Activated naive CD4-positive, alpha-beta T cell treated with anti-CD3 and anti-CD28 coated beads, Interleukin-2, amount 10 ng/mL, durations not matched to agents 7 days and 5 days (primary cell): Measurements from ENCODE around the gene MEGF6.

ENCODE experiments used
- CTCF ChIA-PET: fragments of 350-600 bp; sonication (Branson Sonifier 250); formaldehyde crosslinking; loops from one replicate; lab custom pipeline; 2021; ENCODE audit warnings: antibody characterized with exemption; lab: Charles Lee
- DNase-seq: peaks from one replicate; pipeline ENCODE4 v3.0.0-alpha.2; 2020
- H3K27ac Mint-ChIP-seq: one replicate; pipeline ENCODE4 v1.8.0; 2021; ENCODE audit warnings: mild to moderate bottlenecking, moderate library complexity, mixed read lengths
- H3K27me3 Mint-ChIP-seq: one replicate; pipeline ENCODE4 v1.8.0; 2021; ENCODE audit warnings: mild to moderate bottlenecking, mixed read lengths
- H3K36me3 Mint-ChIP-seq: one replicate; pipeline ENCODE4 v1.8.0; 2021; ENCODE audit warnings: mixed read lengths
- H3K4me1 Mint-ChIP-seq: one replicate; pipeline ENCODE4 v1.8.0; 2021; ENCODE audit warnings: mixed read lengths
- H3K4me3 Mint-ChIP-seq: one replicate; pipeline ENCODE4 v1.8.0; 2021; ENCODE audit warnings: mild to moderate bottlenecking, moderate library complexity, mixed read lengths
- H3K9me3 Mint-ChIP-seq: one replicate; pipeline ENCODE4 v1.8.0; 2021; ENCODE audit warnings: mixed read lengths

The MEGF6 gene

DNA sequence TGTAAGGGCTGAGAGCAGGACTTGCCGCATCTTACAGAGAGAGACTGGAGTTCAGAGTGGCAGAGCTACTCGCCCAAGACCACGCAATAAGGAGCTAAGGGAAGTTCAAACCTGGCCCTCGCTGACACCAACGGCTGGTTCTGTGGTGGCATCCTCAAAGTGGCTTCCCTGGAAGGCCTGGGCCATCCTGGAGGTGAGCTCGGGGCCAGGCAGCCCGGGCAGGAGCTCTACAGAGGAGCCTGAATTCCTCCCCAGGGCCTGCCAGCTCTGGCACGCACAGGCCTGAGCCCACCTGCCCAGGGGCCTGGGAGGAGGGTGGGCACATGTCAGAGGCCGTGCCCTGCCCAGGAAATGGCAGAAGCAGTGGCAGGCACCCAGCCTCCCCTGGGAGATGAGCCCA is 68.6 kb downstream of the MEGF6 start:
- H3K4me1 Mint-ChIP-seq = no peaks in the 10 kb centered on the region
- no peak overlapping the region for H3K4me3 Mint-ChIP-seq
- H3K27me3 Mint-ChIP-seq = peaks cover 9% of the 10 kb centered on the region
- no peak for DNase-seq
- no peaks in the 10 kb centered on the region for H3K9me3 Mint-ChIP-seq
- H3K36me3 Mint-ChIP-seq = no peaks in the 10 kb centered on the region
- H3K27ac Mint-ChIP-seq = no peak overlapping the region
- CTCF ChIA-PET = interaction anchor here (0.9 kb wide), 1 partner anchor 24 kb away, joined by 3 read pairs; no protein-coding TSS in a partner anchor

DNA sequence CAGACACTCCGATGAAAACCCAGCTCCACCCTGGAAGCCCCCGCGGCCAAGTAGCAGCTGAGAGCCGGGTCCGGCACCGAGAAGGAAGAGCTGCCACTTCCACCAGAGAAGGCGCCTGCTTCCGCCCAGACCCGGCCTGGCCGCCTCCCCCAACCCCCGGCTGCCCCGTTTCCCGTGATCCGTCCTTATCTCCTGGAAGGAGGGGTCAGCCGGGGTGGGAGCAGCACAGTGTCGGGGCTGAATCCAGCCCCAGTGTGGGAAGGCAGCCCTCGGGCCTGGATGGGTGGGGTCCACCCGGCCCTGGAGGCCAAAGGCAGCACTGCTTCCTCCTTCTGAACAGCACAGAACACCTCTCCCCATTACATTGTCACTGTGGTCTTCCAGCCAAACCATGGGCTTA is 69.4 kb downstream of the MEGF6 start:
- no peak for DNase-seq
- Mint-ChIP-seq H3K9me3 (no peaks in the 10 kb centered on the region), H3K36me3 (no peaks in the 10 kb centered on the region), H3K27ac (no peak overlapping the region), H3K4me1 (no peaks in the 10 kb centered on the region), H3K4me3 (no peak overlapping the region), H3K27me3 (peaks cover 9% of the 10 kb centered on the region)
- CTCF ChIA-PET = no interaction called here

DNA sequence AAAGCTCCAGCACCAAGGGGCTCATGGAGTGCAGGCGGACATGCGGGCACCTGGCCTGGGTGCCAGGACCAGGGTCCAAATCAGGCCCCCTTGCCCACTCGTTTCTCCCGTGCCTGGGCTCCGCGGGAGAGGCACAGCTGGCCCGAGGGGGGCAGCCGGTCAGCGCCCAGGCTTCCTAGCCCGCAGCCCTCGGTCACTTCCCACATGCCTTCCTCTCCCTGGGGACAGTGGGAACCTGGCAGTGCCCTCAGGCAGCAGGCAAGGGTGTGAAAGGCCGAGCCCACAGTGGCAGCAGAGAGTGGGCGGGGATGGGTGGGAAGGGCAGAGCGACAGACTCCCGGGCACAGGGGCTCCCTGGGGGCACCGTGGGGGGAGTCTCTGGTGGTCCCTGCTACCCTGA is 69.8 kb downstream of the MEGF6 start:
- H3K27ac Mint-ChIP-seq = no peak overlapping the region
- no peak overlapping the region for H3K4me3 Mint-ChIP-seq
- no peaks in the 10 kb centered on the region for H3K9me3 Mint-ChIP-seq
- H3K36me3 Mint-ChIP-seq = no peaks in the 10 kb centered on the region
- no peaks in the 10 kb centered on the region for H3K4me1 Mint-ChIP-seq
- peaks cover 9% of the 10 kb centered on the region for H3K27me3 Mint-ChIP-seq
- CTCF ChIA-PET = interaction anchor here (0.9 kb wide), 1 partner anchor 11 kb away, joined by 3 read pairs; no protein-coding TSS in a partner anchor
- no peak for DNase-seq

DNA sequence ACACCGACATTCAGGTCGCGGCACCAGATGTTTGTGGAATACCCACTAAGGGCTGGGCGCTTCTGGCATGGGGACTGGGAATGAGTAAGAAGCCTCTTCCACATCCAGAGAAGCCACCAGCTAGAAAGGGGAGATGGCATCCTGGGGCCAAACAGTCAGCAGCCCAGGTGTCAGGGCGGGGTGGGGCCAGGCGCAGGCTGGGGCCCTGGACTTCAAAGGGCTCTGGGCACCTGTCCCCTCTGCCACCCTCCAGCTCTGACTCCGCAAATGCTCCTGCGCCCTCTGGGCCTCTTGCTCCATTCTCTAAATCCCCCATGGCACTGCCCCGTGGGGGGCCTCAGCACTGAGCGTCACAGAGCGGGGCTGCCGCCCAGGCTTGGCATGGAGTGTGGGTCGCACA is 70.4 kb downstream of the MEGF6 start:
- Mint-ChIP-seq H3K4me1 (no peaks in the 10 kb centered on the region), H3K27ac (no peak overlapping the region), H3K36me3 (no peaks in the 10 kb centered on the region), H3K27me3 (peaks cover 11% of the 10 kb centered on the region), H3K4me3 (no peak overlapping the region), H3K9me3 (no peaks in the 10 kb centered on the region)
- no peak for DNase-seq
- CTCF ChIA-PET = interaction anchor here (0.9 kb wide), 1 partner anchor 11 kb away, joined by 3 read pairs; no protein-coding TSS in a partner anchor

DNA sequence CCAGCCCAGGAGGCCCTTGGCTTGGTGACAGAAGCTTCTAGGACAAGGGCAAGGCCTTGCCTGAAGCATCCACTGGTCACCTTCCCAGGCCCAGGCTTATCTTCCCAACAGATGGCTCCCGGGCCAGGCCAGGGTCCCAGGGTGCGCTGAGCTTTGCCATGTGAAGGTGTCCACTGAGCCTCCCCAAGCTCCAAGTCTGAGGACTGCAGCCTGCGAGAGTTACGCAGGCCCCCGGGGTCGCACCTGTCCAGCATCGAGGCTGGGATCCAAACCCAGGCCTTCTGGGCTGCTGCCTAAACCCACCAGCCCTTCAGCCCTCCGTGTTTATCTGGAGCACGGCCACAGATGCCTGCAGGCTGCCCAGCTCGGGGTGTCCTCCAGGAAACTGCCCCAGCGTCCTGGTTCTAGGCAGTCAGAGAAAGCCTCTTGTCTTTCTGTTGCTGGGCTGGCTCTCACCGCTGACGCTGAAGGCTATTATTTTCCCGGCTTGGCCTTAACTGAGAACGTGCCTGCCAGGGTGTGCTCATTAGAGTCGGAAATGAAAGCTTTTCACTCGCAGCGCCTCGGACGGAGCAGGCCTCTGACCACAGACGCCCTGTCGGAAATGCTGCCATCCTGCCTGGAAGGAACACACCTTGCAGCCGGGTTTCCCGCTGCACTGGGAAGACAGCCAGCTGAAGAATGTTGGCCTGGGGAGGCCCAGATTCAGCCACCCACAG is 71.4 kb downstream of the MEGF6 start:
- Mint-ChIP-seq H3K27ac (no peak overlapping the region), H3K27me3 (peaks cover 17% of the 10 kb centered on the region), H3K36me3 (no peaks in the 10 kb centered on the region)

DNA sequence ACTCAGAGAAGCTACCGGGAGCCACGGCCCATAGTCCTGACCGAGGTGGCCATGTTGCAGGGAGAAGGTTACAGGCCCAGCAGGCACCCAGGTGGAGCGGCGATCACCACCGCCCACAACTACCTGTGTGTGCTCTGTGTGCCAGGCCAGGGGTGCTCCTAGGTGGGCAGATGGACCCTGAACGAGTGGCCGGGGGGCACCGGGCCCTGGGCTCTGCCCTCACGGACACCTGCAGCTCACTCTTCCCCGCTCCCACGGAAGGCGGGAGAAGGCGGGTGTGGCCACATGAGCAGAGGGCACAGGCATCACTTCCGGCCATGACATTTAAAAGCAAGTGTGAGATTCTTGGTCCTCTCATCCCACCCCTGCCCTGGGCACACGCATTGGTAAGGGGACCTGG is 73.9 kb downstream of the MEGF6 start:
- H3K9me3 Mint-ChIP-seq = no peaks in the 10 kb centered on the region
- H3K36me3 Mint-ChIP-seq = no peaks in the 10 kb centered on the region
- CTCF ChIA-PET = no interaction called here
- H3K27me3 Mint-ChIP-seq = peaks cover 17% of the 10 kb centered on the region
- H3K4me3 Mint-ChIP-seq = no peak overlapping the region
- DNase-seq = no peak
- no peaks in the 10 kb centered on the region for H3K4me1 Mint-ChIP-seq
- no peak overlapping the region for H3K27ac Mint-ChIP-seq

More for the DNA sequence above, 71.4 kb downstream of the MEGF6 start:
- Mint-ChIP-seq H3K4me1 (no peaks in the 10 kb centered on the region), H3K9me3 (no peaks in the 10 kb centered on the region), H3K4me3 (no peak overlapping the region)
- CTCF ChIA-PET = no interaction called here
- DNase-seq = no peak

DNA sequence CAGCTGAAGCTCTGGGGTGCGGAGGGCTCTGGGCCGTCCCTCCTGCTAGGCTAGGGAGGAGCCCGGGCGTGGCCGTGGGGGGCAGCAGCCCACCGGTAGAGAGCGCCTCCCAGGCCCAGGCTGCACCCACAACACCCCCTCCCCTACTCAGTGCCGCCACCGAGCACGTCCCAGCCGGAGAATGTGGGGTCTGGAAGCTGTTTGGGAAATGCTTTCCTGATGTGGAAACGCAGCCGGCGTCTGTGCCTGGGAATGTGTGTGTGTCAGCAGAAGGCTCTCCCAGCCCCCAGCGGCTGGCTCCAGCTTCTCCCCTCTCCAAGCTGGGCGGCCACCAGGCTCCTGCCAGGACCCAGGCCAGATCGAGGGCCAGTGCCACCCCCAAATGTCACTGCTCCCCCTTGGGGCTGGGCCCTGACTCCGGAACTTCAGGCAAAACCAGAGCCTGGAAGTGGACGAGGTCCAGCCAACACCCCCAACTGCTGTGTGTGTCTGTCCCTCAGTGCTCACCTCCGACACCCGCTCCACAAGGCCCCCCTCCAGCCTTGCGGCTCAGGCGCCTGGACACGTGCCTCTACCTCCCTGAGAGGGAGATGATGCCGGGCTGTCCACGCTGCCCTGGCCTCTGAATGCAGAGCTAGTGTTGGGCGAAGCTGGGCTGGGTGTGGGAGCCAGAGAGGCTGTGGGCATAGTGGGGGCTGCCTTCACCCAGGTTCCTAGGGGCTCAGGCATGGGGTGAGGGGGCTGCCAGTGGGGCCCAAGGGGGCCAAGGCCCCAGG is 74.7 kb downstream of the MEGF6 start:
- no peak for DNase-seq
- Mint-ChIP-seq H3K4me3 (no peak overlapping the region), H3K4me1 (peaks cover under 1% of the 10 kb centered on the region), H3K36me3 (no peaks in the 10 kb centered on the region), H3K27me3 (peaks cover 17% of the 10 kb centered on the region), H3K27ac (no peak overlapping the region), H3K9me3 (no peaks in the 10 kb centered on the region)
- CTCF ChIA-PET = no interaction called here

DNA sequence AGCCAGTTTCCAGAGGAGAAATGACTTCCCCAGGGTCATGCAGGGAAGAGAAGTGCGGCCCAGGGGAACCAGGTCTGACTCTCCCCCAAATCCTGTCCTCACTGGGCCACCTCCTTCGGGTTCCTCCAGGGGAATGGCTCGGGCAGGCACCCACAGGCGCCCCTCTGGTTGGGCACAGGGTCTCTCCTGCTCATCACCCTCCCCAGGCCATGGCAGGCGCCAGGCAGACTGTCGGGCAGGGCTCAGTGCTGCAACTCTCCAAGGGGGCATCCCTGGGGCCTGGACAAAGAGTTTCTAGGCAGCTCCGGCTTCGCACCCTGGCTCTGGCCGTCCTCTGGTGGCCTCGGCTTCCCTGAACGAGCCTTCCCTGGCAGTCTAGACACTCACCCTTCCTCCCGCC is 75.6 kb downstream of the MEGF6 start:
- CTCF ChIA-PET = no interaction called here
- no peak for DNase-seq
- Mint-ChIP-seq H3K9me3 (no peaks in the 10 kb centered on the region), H3K27me3 (peaks cover 17% of the 10 kb centered on the region), H3K4me1 (peaks cover 2% of the 10 kb centered on the region), H3K36me3 (no peaks in the 10 kb centered on the region), H3K4me3 (no peak overlapping the region), H3K27ac (no peak overlapping the region)

DNA sequence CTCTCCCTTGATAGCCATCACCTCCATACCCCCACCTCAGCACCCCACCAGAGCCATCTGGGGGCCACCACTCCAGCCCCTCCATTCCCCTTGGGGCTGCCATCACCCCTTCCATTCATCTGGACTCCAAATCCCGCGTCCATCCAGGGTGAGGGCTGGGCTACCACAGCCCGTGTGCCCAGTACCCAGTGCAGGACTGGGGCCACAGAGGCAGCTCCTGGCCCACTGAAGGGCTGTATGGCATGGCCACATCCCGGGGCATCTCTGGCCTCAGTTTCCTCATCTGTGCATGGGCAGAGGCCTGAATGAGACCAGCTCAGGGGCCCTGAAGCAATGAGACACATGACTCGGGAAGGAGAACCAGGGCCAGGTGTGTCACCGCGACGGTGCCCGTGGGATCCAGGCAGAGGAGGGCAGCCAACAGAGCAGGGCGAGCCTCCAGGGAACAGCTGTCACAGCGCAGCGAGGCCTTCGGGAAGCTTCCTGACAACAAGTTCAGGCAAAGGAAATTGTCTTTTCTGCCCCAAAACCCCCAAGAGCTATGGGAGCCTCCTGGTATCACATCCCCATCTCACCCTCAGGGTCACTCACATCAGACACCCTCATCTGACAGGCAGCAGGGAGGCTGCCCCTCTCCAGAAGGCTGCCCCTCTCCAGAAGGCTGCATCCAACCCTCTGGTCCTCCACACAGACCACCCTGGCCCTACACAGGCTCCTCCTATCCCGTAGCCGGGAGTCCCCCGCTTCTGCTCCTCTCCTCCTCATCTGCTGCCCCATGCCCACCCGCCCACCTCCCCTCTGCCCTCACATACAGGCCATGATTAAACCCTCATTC is 76.3 kb downstream of the MEGF6 start:
- Mint-ChIP-seq H3K27me3 (peaks cover 17% of the 10 kb centered on the region), H3K9me3 (no peaks in the 10 kb centered on the region), H3K4me1 (peaks cover 6% of the 10 kb centered on the region), H3K27ac (no peak overlapping the region), H3K4me3 (no peak overlapping the region), H3K36me3 (no peaks in the 10 kb centered on the region)
- CTCF ChIA-PET = no interaction called here
- DNase-seq = no peak

DNA sequence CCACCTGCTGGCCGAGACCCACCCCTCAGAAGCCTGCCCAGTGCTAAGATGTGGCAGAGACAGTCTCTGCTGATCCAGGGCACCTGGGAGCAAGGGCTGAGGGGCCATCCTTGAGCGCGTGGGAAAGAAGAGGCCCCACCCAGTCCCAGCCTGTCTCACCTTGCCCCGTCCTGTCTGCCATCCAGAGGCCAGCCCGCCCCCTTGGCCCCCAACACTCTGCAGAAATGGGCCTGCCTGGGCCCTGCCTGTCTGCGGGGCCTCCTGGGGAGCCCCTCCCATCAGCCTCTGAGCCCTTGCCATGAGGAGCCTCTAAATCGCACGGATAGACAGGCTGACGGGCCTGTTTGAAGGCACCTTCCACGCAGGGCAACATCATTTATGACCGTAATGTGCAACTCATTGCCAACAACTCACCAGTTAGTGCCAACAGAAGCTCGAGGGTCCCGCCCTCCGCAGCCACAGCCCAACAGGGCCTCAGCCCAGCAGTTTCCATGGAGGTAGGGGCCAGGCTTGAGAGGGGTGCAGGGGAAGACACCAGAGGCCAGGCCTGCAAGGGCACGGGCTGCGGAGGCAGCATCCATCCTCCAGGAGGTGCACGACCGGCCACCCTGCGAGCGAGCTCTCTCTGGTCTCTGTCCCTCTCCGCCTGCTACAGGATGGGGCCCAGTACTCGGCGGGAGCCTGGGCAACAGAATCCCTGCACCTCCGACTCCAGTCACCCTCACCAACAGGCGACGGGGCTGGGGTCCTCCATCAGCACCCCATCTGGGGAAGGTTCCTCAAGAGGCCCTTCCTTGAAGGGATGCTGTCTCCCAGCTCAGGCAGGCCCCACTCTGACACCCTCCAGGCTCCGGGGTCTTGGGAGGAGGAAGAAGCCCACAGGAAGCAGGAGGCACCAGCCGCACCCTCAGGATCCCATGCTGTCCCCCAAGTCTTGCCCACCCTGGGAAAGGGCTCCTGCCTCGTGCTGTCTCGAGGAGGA is 78.0 kb downstream of the MEGF6 start:
- no peak overlapping the region for H3K4me3 Mint-ChIP-seq

DNA sequence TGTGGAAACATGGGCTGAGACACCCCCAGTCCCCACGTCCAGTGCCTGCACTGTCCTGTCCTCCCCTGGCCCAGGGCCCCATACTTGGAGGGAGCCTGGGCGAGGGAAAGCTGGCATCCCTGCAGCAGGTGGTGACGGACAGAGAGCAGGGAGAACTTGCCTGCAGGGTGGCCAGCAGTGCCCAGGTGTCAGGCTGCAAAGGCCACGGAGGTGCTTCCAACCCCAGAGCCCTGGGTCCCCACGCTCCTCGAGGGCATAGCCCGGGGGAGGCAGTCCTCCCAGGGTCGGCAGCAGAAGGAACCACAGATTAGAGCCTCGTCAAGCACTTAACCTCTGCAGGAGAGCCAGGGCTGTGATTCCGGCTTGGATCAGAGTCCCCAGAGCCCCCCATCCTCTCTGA is 79.4 kb downstream of the MEGF6 start:
- CTCF ChIA-PET = interaction anchor here (1.6 kb wide), 1 partner anchor 79 kb away, joined by 5 read pairs; no protein-coding TSS in a partner anchor
- no peaks in the 10 kb centered on the region for H3K9me3 Mint-ChIP-seq
- H3K36me3 Mint-ChIP-seq = no peaks in the 10 kb centered on the region
- H3K4me1 Mint-ChIP-seq = peaks cover 18% of the 10 kb centered on the region
- no peak for DNase-seq
- H3K4me3 Mint-ChIP-seq = no peak overlapping the region
- no peak overlapping the region for H3K27ac Mint-ChIP-seq
- H3K27me3 Mint-ChIP-seq = peaks cover 8% of the 10 kb centered on the region

More for the DNA sequence above, 78.0 kb downstream of the MEGF6 start:
- Mint-ChIP-seq H3K27ac (no peak overlapping the region), H3K4me1 (peaks cover 16% of the 10 kb centered on the region), H3K36me3 (no peaks in the 10 kb centered on the region), H3K9me3 (no peaks in the 10 kb centered on the region), H3K27me3 (peaks cover 12% of the 10 kb centered on the region)
- DNase-seq = no peak
- CTCF ChIA-PET = no interaction called here

DNA sequence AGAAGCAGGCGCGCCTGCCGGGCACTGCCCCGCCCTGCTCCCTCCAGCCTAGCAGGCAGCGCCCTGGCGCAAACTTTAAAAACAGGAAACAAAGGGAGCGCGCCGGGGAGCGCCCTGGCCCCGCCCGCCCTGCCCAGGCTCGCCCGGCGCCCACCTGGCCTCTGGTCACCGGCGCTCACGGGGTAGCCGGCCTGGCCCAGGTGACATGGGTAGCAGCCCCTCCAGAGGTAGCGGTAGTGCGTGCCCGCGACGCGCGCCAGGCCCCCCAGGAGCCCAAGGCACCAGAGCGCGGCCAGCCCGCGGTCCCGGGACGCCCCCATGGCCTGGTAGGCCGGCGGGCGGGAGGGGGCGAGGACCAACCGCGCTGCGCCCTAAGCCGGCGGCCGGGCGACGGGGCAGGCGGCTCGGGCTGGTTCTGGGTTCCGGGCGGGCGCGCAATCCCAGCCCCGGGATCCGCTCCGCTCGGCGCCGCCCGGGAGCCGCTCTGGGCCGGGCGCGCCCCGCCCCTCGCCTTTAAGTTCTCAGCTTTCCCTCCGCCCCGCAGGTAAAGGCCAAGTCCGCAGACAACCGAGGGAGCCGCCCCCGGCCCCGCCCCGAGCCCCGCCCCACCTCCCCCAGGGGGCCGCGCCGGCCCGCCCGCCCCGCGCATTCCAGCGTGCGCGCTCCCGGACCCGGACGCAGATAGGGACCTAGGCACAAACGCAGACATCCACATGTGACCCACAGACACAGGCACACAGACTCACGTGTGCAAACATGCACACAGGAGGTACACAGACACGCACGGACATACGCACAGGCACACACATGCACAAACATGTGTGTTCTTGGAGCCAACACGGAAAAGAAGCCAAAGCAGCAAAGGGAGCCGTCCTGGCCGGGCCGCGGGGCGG is 80.1 kb downstream of the MEGF6 start:
- Mint-ChIP-seq H3K9me3 (no peaks in the 10 kb centered on the region), H3K27ac (peak overlapping the region; percentile 90), H3K27me3 (peaks cover 8% of the 10 kb centered on the region), H3K4me3 (peak overlapping the region; percentile 84), H3K4me1 (peaks cover 18% of the 10 kb centered on the region), H3K36me3 (no peaks in the 10 kb centered on the region)
- DNase-seq = peak; percentile 90
- CTCF ChIA-PET = interaction anchor here (1.2 to 1.6 kb wide), 2 partner anchors 10 to 78 kb away, joined by 3 to 5 read pairs; no protein-coding TSS in a partner anchor
